DOHH2 (cell line): ENCODE data around the gene KIF23.

Source experiments
- CTCF ChIP-seq: fragments of 200-600 bp; sonication (generic); IDR thresholded peaks from one replicate; pipeline ENCODE4 v1.5.1; 2014; ENCODE audit warnings: antibody characterized with exemption, mild to moderate bottlenecking, low read depth, low read length; ENCODE audit not compliant: poor library complexity, severe bottlenecking
- EZH2phosphoT487 ChIP-seq: fragments of 200-600 bp; sonication (generic); IDR thresholded peaks from 2 replicates; pipeline ENCODE4 v1.6.1; 2017; ENCODE audit warnings: borderline replicate concordance, mild to moderate bottlenecking, antibody characterized with exemption, low read length, moderate library complexity, mixed read lengths

- TF ChIP-seq CTCF = no peak
- TF ChIP-seq EZH2phosphoT487 = no peak
Observed at GRCh38 chr15:69367236-69367635, 46.9 kb upstream of the KIF23 start.
